Liver (tissue), 9 donors: ENCODE results near the gene CPEB2. TPM values are rescaled to one million over a fixed set of nuclear protein-coding genes. Genes with fewer than 3 reads are reported as not detected.

Experiments used
- DNase-seq: peaks from one replicate; pipeline ENCODE4 v3.0.0-alpha.2; 2017; ENCODE audit warnings: low spot score
- H3K27ac ChIP-seq, 2 donors: one replicate each; pipeline ENCODE4 v1.7.0; 2013; ENCODE audit warnings: inconsistent platforms in 2 of 2, low read length in 2 of 2, control low read depth in 1 of 2, low read depth in 1 of 2, mild to moderate bottlenecking in 1 of 2
- H3K27me3 ChIP-seq, 4 donors: one replicate each; pipeline versions ENCODE4 v1.6.1 to v1.7.0; 2013; ENCODE audit warnings: low read length in 3 of 4, inconsistent platforms in 1 of 4, mild to moderate bottlenecking in 1 of 4, moderate library complexity in 1 of 4; ENCODE audit not compliant: control insufficient read depth in 4 of 4, insufficient read depth in 4 of 4
- H3K36me3 ChIP-seq, 4 donors: one replicate each; pipeline versions ENCODE4 v1.6.1 to v1.7.0; 2013; ENCODE audit warnings: low read length in 3 of 4, mild to moderate bottlenecking in 3 of 4, low read depth in 1 of 4, moderate library complexity in 1 of 4; ENCODE audit not compliant: control insufficient read depth in 4 of 4, insufficient read depth in 3 of 4
- H3K4me1 ChIP-seq, 4 donors: one replicate each; pipeline versions ENCODE4 v1.6.1 to v1.7.0; 2013; ENCODE audit warnings: low read length in 3 of 4, mild to moderate bottlenecking in 3 of 4, moderate library complexity in 1 of 4; ENCODE audit not compliant: control insufficient read depth in 4 of 4, insufficient read depth in 4 of 4
- H3K4me3 ChIP-seq, 3 donors: one replicate each; pipeline versions ENCODE4 v1.6.1 to v1.7.0; 2013; ENCODE audit warnings: low read length in 3 of 3, control low read depth in 1 of 3, low read depth in 1 of 3, mild to moderate bottlenecking in 1 of 3
- H3K9ac ChIP-seq, 2 donors: one replicate each; pipeline ENCODE4 v1.7.0; 2013; ENCODE audit warnings: low read length in 2 of 2, mild to moderate bottlenecking in 2 of 2, moderate library complexity in 2 of 2, control low read depth in 1 of 2, low read depth in 1 of 2
- H3K9me3 ChIP-seq, 4 donors: one replicate each; pipeline versions ENCODE4 v1.6.1 to v1.7.0; 2013; ENCODE audit warnings: low read length in 3 of 4; ENCODE audit not compliant: control insufficient read depth in 4 of 4
- ATF3 ChIP-seq: IDR thresholded peaks from 2 replicates; pipeline ENCODE4 v1.6.1; 2016; ENCODE audit warnings: antibody characterized with exemption
- CTCF ChIP-seq: fragments of 150-350 bp; IDR thresholded peaks from 2 replicates; pipeline ENCODE4 v1.5.1; 2017; ENCODE audit warnings: improper control_type of control experiment, low read depth, low read length; ENCODE audit not compliant: missing input control
- EGR1 ChIP-seq, 2 donors: IDR thresholded peaks; 2 replicates each; pipeline ENCODE4 v1.6.1; 2016 to 2018; ENCODE audit warnings: antibody characterized with exemption in 2 of 2, low read depth in 2 of 2
- FOXA1 ChIP-seq: IDR thresholded peaks from 2 replicates; pipeline ENCODE4 v1.6.1; 2016; ENCODE audit warnings: antibody characterized with exemption
- FOXA2 ChIP-seq: IDR thresholded peaks from 2 replicates; pipeline ENCODE4 v1.6.1; 2016; ENCODE audit warnings: antibody characterized with exemption
- GABPA ChIP-seq, 2 donors: IDR thresholded peaks in 1 of 2; conservative IDR thresholded peaks in 1 of 2; 2 replicates each; pipeline ENCODE4 v1.6.1; 2016; ENCODE audit warnings: antibody characterized with exemption in 2 of 2, mild to moderate bottlenecking in 1 of 2, moderate library complexity in 1 of 2
- HNF4A ChIP-seq, 2 donors: conservative IDR thresholded peaks; 2 replicates each; pipeline ENCODE4 v1.6.1; 2016; ENCODE audit warnings: antibody characterized with exemption in 2 of 2, mild to moderate bottlenecking in 2 of 2
- HNF4G ChIP-seq: IDR thresholded peaks from 2 replicates; pipeline ENCODE4 v1.6.1; 2016; ENCODE audit warnings: antibody characterized with exemption
- JUND ChIP-seq, 2 donors: IDR thresholded peaks; 2 replicates each; pipeline ENCODE4 v1.6.1; 2016; ENCODE audit warnings: antibody characterized with exemption in 2 of 2
- NR2F2 ChIP-seq: IDR thresholded peaks from 2 replicates; pipeline ENCODE4 v1.6.1; 2016; ENCODE audit warnings: antibody characterized with exemption
- REST ChIP-seq: IDR thresholded peaks from 2 replicates; pipeline ENCODE4 v1.6.1; 2016; ENCODE audit warnings: antibody characterized with exemption, mild to moderate bottlenecking
- RXRA ChIP-seq, 2 donors: IDR thresholded peaks; 2 replicates each; pipeline ENCODE4 v1.6.1; 2017 to 2018; ENCODE audit warnings: antibody characterized with exemption in 2 of 2, mild to moderate bottlenecking in 1 of 2
- SP1 ChIP-seq: IDR thresholded peaks from 2 replicates; pipeline ENCODE4 v1.6.1; 2018; ENCODE audit warnings: antibody characterized with exemption, mild to moderate bottlenecking
- TAF1 ChIP-seq: conservative IDR thresholded peaks from 2 replicates; pipeline ENCODE4 v1.6.1; 2016; ENCODE audit warnings: antibody characterized with exemption, mild to moderate bottlenecking
- YY1 ChIP-seq: IDR thresholded peaks from 2 replicates; pipeline ENCODE4 v1.6.1; 2016; ENCODE audit warnings: antibody characterized with exemption, mild to moderate bottlenecking
- ZBTB33 ChIP-seq: IDR thresholded peaks from 2 replicates; pipeline ENCODE4 v1.6.1; 2016; ENCODE audit warnings: antibody characterized with exemption
- WGBS: extraction: QIAGEN DNeasy Blood & Tissue Kit; methylation state at CpG from one replicate; pipeline ENCODE4 v1.1.7; 2013; 5-methylcytosine and 5-hydroxymethylcytosine counted together
- polyA plus RNA-seq, 2 donors: library from polyadenylated mRNA; stranded (reverse) in 1 of 2; unstranded in 1 of 2; fragments of 200-250 nt in 1 of 2; fragments of >200 nt in 1 of 2; fragmentation: Nextera tagmentation in 1 of 2; extraction: Ambion mirVana in 1 of 2; gene quantifications; one replicate each; pipeline versions ENCODE4 v1.2.1 to v1.2.3, GENCODE V29; 2013 to 2015
- total RNA-seq, 2 donors: library from RNA; depleted of rRNA; stranded (reverse); fragments of >200 nt; gene quantifications; one replicate each; pipeline ENCODE4 v1.2.3, GENCODE V29; 2014
- donor health status: healthy.
- donor health status: healthy.
- donor health status: healthy.
- donor health status: healthy.
- donor health status: healthy.

The CPEB2 gene
- total and polyA plus RNA-seq, 4 donors: 3.6 to 14.0 (median 4.6) TPM

GRCh38 chr4:15043922-15044321 is 41.6 kb downstream of the CPEB2 start (continued):
- no peak for TF ChIP-seq REST
- TF ChIP-seq YY1: no peak

- Histone ChIP-seq H3K27ac (no peak overlapping the region), H3K4me1 (no peaks in the 10 kb centered on the region), H3K9me3 (no peaks in the 10 kb centered on the region), H3K36me3 (peaks cover 5 to 31% (median 22%) of the 10 kb centered on the region in 4 donors), H3K27me3 (no peaks in the 10 kb centered on the region), H3K9ac (no peak overlapping the region), H3K4me3 (no peak overlapping the region)
- TF ChIP-seq HNF4G (no peak), RXRA (IDR thresholded peaks at IDR 0.05) (no peak), JUND (IDR thresholded peaks at IDR 0.05) (no peak), FOXA2 (no peak), GABPA (IDR thresholded peaks at IDR 0.05 in 1 of 2, conservative IDR thresholded peaks at IDR 0.05 in 1 of 2) (no peak), REST (no peak), NR2F2 (no peak), HNF4A (conservative IDR thresholded peaks at IDR 0.05) (no peak), TAF1 (no peak), FOXA1 (no peak), ATF3 (no peak), SP1 (no peak), ZBTB33 (no peak), EGR1 (IDR thresholded peaks at IDR 0.05; ENCODE audit: low read depth in 2 of 2) (no peak), CTCF (no peak), YY1 (no peak)
- no peak for DNase-seq
- WGBS: 89% methylated on average over 2 of the region's 2 CpGs
Measured at GRCh38 chr4:15054541-15054940, 52.3 kb downstream of the CPEB2 start.
